Endometrial microvascular endothelial cells (primary cell): Measurements from ENCODE around the gene RNF212B. TPM values are rescaled to one million over a fixed set of nuclear protein-coding genes. Genes with fewer than 3 reads are reported as not detected.

Source experiments
- in situ Hi-C: cut with HindIII; loops from 2 replicates; pipeline ENCODE4 v1.10.0; 2017; ENCODE audit warnings: low sequenced_read_pairs, low pct_unique_long_range_greater_than_20kb; ENCODE audit errors: inconsistent ontology term
- total RNA-seq: library from RNA; depleted of rRNA; stranded (reverse); fragments of >200 nt; gene quantifications from one replicate; pipeline ENCODE4 v1.2.3, GENCODE V29; 2015; ENCODE audit errors: inconsistent ontology term

RNF212B gene
- total RNA-seq, 1 donor from 2014 or later: not detected

GRCh38 chr14:23286020-23286901, 48.5 kb downstream of the RNF212B start, which contains the start of gene HOMEZ:
HOMEZ (minus strand) TSS chr14:23286132; CDS start chr14:23285952, 180 bp downstream.
- in situ Hi-C loops: no loop called here

GRCh38 chr14:23286902-23287479, 49.3 kb downstream of the RNF212B start:
- in situ Hi-C loops: no loop called here

GRCh38 chr14:23294734-23295561, 57.2 kb downstream of the RNF212B start:
- in situ Hi-C loops: no loop called here

DNA sequence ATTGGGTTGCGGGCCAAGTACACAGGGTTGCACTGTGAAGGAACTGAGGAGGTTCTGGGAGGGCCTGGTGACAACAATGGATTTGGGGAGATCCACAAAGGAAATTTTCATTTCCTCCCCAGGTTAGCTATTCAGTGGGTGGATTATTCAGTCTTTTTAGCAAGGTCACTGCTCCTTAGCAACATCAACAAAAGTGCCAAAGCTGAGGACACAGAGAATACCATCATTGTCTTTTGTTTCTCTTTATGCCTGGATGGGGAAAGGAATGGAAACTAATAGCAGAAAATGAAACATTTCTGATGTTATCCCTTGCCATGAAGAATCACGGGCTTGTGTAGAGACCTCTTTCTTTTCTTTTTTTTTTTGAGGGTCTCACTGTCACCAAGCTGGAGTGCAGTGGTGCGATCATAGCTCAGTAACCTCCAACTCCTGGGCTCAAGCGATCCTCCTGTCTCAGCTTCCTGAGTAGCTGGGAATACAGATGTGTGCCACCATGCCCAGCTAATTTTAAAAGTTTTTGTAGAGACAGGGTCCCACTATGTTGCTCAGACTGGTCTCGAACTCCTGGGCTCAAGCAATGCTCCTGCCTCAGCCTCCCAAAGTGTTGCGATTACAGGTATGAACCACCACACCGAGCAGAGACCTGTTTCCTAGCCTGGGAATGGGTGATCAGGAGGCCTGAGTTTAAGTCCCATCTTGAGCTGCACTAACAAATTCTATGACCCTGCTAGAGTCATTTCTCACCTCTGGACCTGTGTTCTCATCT, 58.5 kb downstream of the RNF212B start:
- in situ Hi-C loops: no loop called here

GRCh38 chr14:23297096-23297495, 59.4 kb downstream of the RNF212B start:
- in situ Hi-C loops: no loop called here

- in situ Hi-C loops: no loop called here
Observed at GRCh38 chr14:23297611-23298277, 60.0 kb downstream of the RNF212B start.

GRCh38 chr14:23299211-23299957, 61.6 kb downstream of the RNF212B start:
- in situ Hi-C loops: no loop called here

DNA sequence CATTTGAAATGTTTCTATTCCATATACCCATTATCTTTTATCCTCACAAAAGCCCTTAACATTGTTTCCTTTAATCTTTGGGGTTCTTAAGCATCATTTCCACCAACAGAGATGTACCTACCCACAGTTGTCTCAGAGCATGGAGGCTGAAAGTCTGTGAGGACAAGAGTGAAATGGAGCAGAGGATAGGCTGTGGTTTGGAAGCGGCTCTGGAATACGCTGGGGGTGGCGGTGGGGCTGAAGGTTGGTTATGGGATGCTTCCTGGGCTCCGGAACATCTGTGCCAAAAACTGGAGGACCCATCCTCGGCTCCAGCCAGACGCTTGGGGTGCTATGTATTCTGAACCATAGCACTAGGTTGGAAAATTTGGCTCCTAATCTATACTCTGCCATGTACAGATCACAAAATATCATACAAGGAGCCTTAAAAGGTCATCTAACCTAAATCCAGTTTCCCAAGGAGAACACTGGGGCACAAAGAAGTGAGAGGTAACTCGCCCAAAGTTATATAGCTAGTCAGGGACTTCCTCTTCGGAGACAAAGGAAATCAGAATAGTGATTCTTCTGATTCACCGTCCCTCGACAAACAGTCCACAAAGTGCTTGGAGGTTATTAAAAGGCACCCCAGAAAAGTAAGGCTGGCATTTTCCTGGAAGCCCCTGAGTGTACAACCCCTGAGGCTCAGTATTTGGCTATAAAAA, 62.4 kb downstream of the RNF212B start:
- in situ Hi-C loops: no loop called here

DNA sequence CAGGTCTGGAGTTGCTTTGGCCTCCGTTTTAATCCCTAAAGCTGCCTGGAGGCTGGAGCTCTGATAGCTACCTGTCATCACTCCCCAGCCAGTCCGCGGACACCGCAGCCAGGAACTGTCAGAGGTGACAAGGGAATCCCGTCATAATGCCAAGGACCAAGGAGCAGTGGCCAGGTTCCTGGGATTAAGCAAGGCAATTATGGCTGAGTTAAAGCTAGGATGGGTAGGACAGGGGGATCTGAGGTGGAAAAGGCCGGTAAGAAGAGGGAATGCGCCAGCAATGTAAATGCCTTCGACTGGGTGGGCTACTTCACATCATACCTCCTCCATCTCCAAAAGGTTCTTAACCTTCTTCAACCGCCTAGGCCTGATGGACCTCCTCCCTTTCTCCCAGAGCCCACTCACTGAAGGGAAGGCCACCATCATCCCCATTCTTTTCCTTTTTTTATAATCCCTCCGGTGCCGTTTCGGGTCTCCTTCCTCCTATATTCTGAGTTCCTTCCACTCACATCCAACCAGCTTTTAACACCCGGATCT, 63.0 kb downstream of the RNF212B start:
- in situ Hi-C loops: no loop called here

DNA sequence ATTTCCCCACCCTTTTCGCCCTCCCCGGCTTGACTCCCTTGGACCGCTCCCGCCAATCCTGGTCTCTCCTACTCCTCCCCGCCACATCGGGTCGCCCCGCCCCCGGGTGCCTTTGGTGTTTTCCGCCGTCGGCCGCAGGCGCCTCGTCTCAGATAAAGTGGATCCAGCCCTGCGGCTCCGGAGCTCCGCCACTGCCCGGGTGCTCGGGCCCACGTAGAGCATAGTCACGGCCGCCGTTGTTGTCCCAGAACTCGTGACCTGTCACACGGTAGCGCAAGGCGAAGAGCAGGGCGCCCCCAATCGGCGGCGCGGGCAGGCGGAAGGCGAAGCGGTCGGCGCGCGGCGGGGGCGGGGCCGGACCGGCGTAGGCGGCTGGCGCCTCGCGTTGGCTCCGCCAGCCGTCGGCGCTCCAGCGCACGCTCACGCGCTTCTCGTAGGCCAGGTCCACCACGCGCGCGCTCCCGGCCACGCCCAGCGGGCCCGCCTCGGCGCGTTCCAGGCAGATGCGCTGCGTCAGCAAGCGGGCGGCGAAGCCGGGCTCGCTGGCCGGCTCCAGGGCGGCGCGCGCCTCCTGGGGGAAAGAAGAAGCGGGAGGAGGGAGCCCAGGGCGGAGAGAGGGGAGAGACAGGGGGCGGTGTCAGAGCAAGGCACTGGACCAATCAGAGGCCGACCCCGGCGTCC, 63.7 kb downstream of the RNF212B start:
- in situ Hi-C loops: no loop called here

DNA sequence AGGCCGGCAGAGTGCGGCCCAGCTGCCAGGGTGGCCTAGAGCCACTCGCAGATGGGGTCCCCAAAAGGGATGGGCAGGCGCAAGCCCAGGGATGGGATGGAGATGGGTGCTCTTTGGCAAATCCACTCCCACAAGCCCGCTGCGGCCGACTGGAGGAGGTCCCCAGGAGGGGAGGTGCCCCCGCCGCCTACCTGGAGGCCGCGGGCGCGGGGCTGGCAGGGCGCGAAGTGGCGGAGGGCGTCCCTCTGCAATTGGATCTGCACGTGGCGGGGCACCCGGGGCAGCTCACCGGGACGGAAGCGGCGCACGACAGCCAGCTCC, 64.2 kb downstream of the RNF212B start:
- in situ Hi-C loops: no loop called here

DNA sequence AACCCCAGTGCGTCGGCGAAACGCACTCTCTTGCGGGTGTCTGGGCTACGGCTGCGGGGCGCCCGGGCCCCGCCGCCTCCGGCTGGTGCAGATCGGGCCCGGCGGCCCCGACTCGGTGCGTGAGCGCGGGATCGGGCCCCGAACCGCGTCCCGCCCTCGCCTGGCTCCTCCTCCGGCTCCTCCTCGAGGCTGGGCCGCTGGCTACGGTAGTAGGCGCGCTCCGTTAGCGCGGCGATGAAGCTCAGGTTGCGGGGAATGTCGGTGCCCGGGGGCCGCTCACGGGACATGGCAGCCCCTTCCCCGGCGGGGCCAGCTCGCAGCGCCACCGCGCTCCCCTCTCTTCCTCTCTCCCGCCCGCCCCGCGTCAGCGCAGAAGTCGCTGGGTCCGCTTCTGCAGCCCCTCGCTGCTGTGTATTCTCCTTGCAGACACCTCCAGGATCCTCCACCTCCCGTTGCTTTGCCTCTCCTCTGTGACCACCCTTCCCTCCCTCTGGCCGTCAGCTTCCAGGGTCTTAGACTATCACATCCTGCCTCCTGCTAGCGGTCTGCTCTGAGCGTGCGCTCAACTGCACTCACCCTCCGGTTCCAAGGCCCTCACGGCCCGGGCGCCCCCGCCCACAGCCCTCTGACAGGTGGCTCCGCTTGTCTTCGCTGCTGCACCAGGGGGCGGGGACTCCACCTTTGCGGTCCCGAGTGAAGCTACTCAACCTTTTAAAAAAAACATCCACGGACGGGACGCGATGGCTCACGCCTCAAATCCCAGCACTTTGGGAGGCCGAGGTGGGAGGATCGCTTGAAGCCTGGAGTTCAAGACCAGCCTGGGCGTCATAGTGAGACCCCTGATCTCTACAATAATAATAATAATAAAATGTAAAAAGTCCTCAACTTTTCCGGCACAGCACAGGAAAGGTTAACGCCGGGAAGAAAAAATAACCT, 64.8 kb downstream of the RNF212B start, which contains the start of gene PPP1R3E:
Gene PPP1R3E, minus strand, starts transcription at position 570 of the 936 bp plus-strand sequence. Its CDS starts 283 bp downstream, at position 287.
- in situ Hi-C loops: no loop called here

GRCh38 chr14:23306412-23307145, 68.8 kb downstream of the RNF212B start, which contains the start of gene BCL2L2:
BCL2L2 (plus strand) TSS chr14:23306833; CDS start chr14:23307768, 935 bp downstream.
- in situ Hi-C loops: no loop called here

GRCh38 chr14:23307146-23307530, 69.4 kb downstream of the RNF212B start:
- in situ Hi-C loops: no loop called here
